ENCODE measurements around the gene PLD2. TPM values are rescaled to one million over a fixed set of nuclear protein-coding genes. Genes with fewer than 3 reads are reported as not detected.

The PLD2 gene
- total and polyA plus RNA-seq, 10 of the 15 experiments (the other 5 are each of a cell fraction or from before 2014, with no cell fraction given), result 0.71 to 16.5 (median 7.0) TPM

DNA sequence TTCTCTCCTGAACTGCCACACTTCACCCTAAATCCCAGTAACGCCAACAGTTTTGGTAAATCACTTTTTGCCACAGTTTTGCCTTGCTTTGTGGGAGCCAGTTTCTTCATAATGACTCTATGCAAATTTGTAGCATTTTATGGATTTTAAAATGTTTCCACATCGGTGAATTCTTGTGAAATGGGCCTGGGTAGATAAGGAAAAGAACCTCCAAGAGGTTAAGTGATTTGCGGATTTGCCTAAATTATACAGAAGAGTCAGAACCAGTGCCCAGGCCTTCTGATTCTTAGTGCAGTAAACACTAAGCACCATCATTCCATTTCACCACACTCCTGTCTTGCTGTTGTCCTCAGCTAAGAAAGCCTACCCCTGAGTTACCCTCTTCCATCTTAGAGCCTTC is 44.1 kb downstream of the PLD2 start (continued):
- TF ChIP-seq, protein P1, sequence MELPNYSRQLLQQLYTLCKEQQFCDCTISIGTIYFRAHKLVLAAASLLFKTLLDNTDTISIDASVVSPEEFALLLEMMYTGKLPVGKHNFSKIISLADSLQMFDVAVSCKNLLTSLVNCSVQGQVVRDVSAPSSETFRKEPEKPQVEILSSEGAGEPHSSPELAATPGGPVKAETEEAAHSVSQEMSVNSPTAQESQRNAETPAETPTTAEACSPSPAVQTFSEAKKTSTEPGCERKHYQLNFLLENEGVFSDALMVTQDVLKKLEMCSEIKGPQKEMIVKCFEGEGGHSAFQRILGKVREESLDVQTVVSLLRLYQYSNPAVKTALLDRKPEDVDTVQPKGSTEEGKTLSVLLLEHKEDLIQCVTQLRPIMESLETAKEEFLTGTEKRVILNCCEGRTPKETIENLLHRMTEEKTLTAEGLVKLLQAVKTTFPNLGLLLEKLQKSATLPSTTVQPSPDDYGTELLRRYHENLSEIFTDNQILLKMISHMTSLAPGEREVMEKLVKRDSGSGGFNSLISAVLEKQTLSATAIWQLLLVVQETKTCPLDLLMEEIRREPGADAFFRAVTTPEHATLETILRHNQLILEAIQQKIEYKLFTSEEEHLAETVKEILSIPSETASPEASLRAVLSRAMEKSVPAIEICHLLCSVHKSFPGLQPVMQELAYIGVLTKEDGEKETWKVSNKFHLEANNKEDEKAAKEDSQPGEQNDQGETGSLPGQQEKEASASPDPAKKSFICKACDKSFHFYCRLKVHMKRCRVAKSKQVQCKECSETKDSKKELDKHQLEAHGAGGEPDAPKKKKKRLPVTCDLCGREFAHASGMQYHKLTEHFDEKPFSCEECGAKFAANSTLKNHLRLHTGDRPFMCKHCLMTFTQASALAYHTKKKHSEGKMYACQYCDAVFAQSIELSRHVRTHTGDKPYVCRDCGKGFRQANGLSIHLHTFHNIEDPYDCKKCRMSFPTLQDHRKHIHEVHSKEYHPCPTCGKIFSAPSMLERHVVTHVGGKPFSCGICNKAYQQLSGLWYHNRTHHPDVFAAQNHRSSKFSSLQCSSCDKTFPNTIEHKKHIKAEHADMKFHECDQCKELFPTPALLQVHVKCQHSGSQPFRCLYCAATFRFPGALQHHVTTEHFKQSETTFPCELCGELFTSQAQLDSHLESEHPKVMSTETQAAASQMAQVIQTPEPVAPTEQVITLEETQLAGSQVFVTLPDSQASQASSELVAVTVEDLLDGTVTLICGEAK (IDR thresholded peaks at IDR 0.05; ENCODE audit: borderline replicate concordance), result no peak
- no peak for TF ChIP-seq SMARCA5 (IDR thresholded peaks at IDR 0.05)
- TF ChIP-seq, protein P2, sequence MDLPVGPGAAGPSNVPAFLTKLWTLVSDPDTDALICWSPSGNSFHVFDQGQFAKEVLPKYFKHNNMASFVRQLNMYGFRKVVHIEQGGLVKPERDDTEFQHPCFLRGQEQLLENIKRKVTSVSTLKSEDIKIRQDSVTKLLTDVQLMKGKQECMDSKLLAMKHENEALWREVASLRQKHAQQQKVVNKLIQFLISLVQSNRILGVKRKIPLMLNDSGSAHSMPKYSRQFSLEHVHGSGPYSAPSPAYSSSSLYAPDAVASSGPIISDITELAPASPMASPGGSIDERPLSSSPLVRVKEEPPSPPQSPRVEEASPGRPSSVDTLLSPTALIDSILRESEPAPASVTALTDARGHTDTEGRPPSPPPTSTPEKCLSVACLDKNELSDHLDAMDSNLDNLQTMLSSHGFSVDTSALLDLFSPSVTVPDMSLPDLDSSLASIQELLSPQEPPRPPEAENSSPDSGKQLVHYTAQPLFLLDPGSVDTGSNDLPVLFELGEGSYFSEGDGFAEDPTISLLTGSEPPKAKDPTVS (IDR thresholded peaks at IDR 0.05; ENCODE audit: low read depth, low read length), result no peak
- TF ChIP-seq ZNF207 (IDR thresholded peaks at IDR 0.05; ENCODE audit: borderline replicate concordance), result no peak
- TF ChIP-seq EZH2 (IDR thresholded peaks at IDR 0.05; ENCODE audit: borderline replicate concordance, control insufficient read depth, low read depth, low read length), result no peak
- no peak for TF ChIP-seq SMAD5 (IDR thresholded peaks at IDR 0.05; ENCODE audit: low read depth)
- no peak for TF ChIP-seq TCF12 (IDR thresholded peaks at IDR 0.05; ENCODE audit: low read depth, low read length)
- TF ChIP-seq MYB (IDR thresholded peaks at IDR 0.05; ENCODE audit: borderline replicate concordance, low read depth, low read length), result no peak
- no peak for TF ChIP-seq FOS (IDR thresholded peaks at IDR 0.05; ENCODE audit: borderline replicate concordance, extremely low read depth, insufficient read length)
- TF ChIP-seq ZNF384 (IDR thresholded peaks at IDR 0.05; ENCODE audit: borderline replicate concordance, low read depth, low read length), result no peak
- no peak for TF ChIP-seq PAX5 (IDR thresholded peaks at IDR 0.05; ENCODE audit: borderline replicate concordance, low read depth, low read length)
- TF ChIP-seq, protein P3, sequence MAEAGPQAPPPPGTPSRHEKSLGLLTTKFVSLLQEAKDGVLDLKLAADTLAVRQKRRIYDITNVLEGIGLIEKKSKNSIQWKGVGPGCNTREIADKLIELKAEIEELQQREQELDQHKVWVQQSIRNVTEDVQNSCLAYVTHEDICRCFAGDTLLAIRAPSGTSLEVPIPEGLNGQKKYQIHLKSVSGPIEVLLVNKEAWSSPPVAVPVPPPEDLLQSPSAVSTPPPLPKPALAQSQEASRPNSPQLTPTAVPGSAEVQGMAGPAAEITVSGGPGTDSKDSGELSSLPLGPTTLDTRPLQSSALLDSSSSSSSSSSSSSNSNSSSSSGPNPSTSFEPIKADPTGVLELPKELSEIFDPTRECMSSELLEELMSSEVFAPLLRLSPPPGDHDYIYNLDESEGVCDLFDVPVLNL (IDR thresholded peaks at IDR 0.05; ENCODE audit: low read depth, low read length), result no peak
